H9 (cell line): ENCODE results near the gene DDX28. TPM values are rescaled to one million over a fixed set of nuclear protein-coding genes. Genes with fewer than 3 reads are reported as not detected.

Experiments used
- DNase-seq: peaks from one replicate; pipeline ENCODE4 v3.0.0-alpha.2; 2017
- H2AFZ ChIP-seq: one replicate; pipeline ENCODE4 v1.6.1; 2013; ENCODE audit warnings: mild to moderate bottlenecking, low read length, control low read depth, moderate library complexity
- H2AK5ac ChIP-seq: 2 replicates; pipeline ENCODE4 v1.6.1; 2013; ENCODE audit warnings: low read length, control low read depth, mixed read lengths; ENCODE audit not compliant: insufficient read length
- H2BK120ac ChIP-seq: one replicate; pipeline ENCODE4 v1.6.1; 2013; ENCODE audit warnings: low read depth, mild to moderate bottlenecking, low read length, control low read depth, inconsistent platforms; ENCODE audit not compliant: poor library complexity, severe bottlenecking
- H2BK12ac ChIP-seq: 2 replicates; pipeline ENCODE4 v1.6.1; 2013; ENCODE audit warnings: low read length, control low read depth, mixed read lengths, low read depth; ENCODE audit not compliant: insufficient read length
- H2BK15ac ChIP-seq: 2 replicates; pipeline ENCODE4 v1.6.1; 2013; ENCODE audit warnings: low read depth, low read length, control low read depth
- H2BK20ac ChIP-seq: one replicate; pipeline ENCODE4 v1.6.1; 2013; ENCODE audit warnings: low read depth, mild to moderate bottlenecking, low read length, control low read depth, inconsistent platforms; ENCODE audit not compliant: poor library complexity, severe bottlenecking
- H2BK5ac ChIP-seq: 2 replicates; pipeline ENCODE4 v1.6.1; 2013; ENCODE audit warnings: low read length, control low read depth, mixed read lengths; ENCODE audit not compliant: insufficient read length
- H3K14ac ChIP-seq: 2 replicates; pipeline ENCODE4 v1.6.1; 2013; ENCODE audit warnings: low read length, control low read depth; ENCODE audit not compliant: insufficient read depth
- H3K18ac ChIP-seq: 2 replicates; pipeline ENCODE4 v1.6.1; 2013; ENCODE audit warnings: low read depth, mild to moderate bottlenecking, mixed read lengths, low read length, control low read depth; ENCODE audit not compliant: insufficient read length
- H3K23ac ChIP-seq: 2 replicates; pipeline ENCODE4 v1.6.1; 2013; ENCODE audit warnings: low read length, control low read depth, mixed read lengths, low read depth; ENCODE audit not compliant: insufficient read length
- H3K23me2 ChIP-seq: 2 replicates; pipeline ENCODE4 v1.6.1; 2013; ENCODE audit warnings: low read depth, mild to moderate bottlenecking, mixed read lengths, low read length, control low read depth; ENCODE audit not compliant: insufficient read length, poor library complexity, severe bottlenecking
- H3K27ac ChIP-seq: 2 replicates; pipeline ENCODE4 v1.5.1; 2013; ENCODE audit warnings: low read length, control low read depth, mixed read lengths, low read depth; ENCODE audit not compliant: insufficient read length
- H3K27me3 ChIP-seq: 2 replicates; pipeline ENCODE4 v1.6.1; 2013; ENCODE audit warnings: low read length, control low read depth, inconsistent platforms; ENCODE audit not compliant: insufficient read depth
- H3K4ac ChIP-seq: 2 replicates; pipeline ENCODE4 v1.6.1; 2013; ENCODE audit warnings: low read depth, mild to moderate bottlenecking, control low read depth, inconsistent platforms, low read length, moderate library complexity
- H3K4me1 ChIP-seq: 2 replicates; pipeline ENCODE4 v1.6.1; 2013; ENCODE audit warnings: low read length, control low read depth, inconsistent platforms; ENCODE audit not compliant: insufficient read depth
- H3K4me2 ChIP-seq: 2 replicates; pipeline ENCODE4 v1.6.1; 2013; ENCODE audit warnings: low read length, control low read depth, mixed read lengths; ENCODE audit not compliant: insufficient read length, insufficient read depth
- H3K56ac ChIP-seq: 2 replicates; pipeline ENCODE4 v1.6.1; 2013; ENCODE audit warnings: low read depth, mild to moderate bottlenecking, mixed read lengths, low read length, control low read depth; ENCODE audit not compliant: insufficient read length
- H3K79me1 ChIP-seq: 2 replicates; pipeline ENCODE4 v1.6.1; 2013; ENCODE audit warnings: low read depth, mild to moderate bottlenecking, moderate library complexity, low read length, control low read depth, inconsistent platforms; ENCODE audit not compliant: insufficient read depth, poor library complexity, severe bottlenecking
- H3K79me2 ChIP-seq: 2 replicates; pipeline ENCODE4 v1.6.1; 2013; ENCODE audit warnings: low read length, control low read depth, inconsistent platforms; ENCODE audit not compliant: insufficient read depth
- H3K9ac ChIP-seq: 2 replicates; pipeline ENCODE4 v1.6.1; 2013; ENCODE audit warnings: low read length, control low read depth, mixed read lengths; ENCODE audit not compliant: insufficient read length; ENCODE audit errors: extremely low read depth
- H3K9me3 ChIP-seq: one replicate; pipeline ENCODE4 v1.6.1; 2013; ENCODE audit warnings: low read depth, low read length, inconsistent platforms; ENCODE audit not compliant: control insufficient read depth
- H3T11ph ChIP-seq: one replicate; pipeline ENCODE4 v1.6.1; 2013; ENCODE audit warnings: mild to moderate bottlenecking, low read length, control low read depth, inconsistent platforms
- H4K20me1 ChIP-seq: one replicate; pipeline ENCODE4 v1.6.1; 2013; ENCODE audit not compliant: control insufficient read depth, insufficient read length, insufficient read depth
- H4K5ac ChIP-seq: 2 replicates; pipeline ENCODE4 v1.6.1; 2013; ENCODE audit warnings: low read depth, mild to moderate bottlenecking, mixed read lengths, low read length, control low read depth; ENCODE audit not compliant: insufficient read length
- H4K8ac ChIP-seq: replicated peaks from 2 replicates; pipeline ENCODE4 v1.6.1; 2013; ENCODE audit warnings: low read length, control low read depth, mixed read lengths, low read depth; ENCODE audit not compliant: insufficient read length
- H4K91ac ChIP-seq: 2 replicates; pipeline ENCODE4 v1.6.1; 2013; ENCODE audit warnings: low read depth, mild to moderate bottlenecking, moderate library complexity, mixed read lengths, low read length, control low read depth; ENCODE audit not compliant: insufficient read length
- H3K27ac Mint-ChIP-seq, 3 experiments: 2 replicates in 2 of 3; 3 replicates in 1 of 3; pipeline ENCODE4 v1.8.0; 2020 to 2021; ENCODE audit warnings: mixed read lengths in 3 of 3, mild to moderate bottlenecking in 1 of 3, moderate library complexity in 1 of 3
- H3K27me3 Mint-ChIP-seq: 2 replicates; pipeline ENCODE4 v1.8.0; 2021; ENCODE audit warnings: low read depth, mild to moderate bottlenecking, moderate library complexity, mixed read lengths
- H3K36me3 Mint-ChIP-seq, 3 experiments: 2 replicates in 2 of 3; 3 replicates in 1 of 3; pipeline ENCODE4 v1.8.0; 2020 to 2021; ENCODE audit warnings: low read depth in 3 of 3, mixed read lengths in 3 of 3; ENCODE audit not compliant: insufficient read depth in 1 of 3
- H3K4me1 Mint-ChIP-seq, 2 experiments: 2 replicates each; pipeline ENCODE4 v1.8.0; 2020; ENCODE audit warnings: mixed read lengths in 2 of 2
- H3K4me3 Mint-ChIP-seq, 2 experiments: 2 replicates in 1 of 2; 3 replicates in 1 of 2; pipeline ENCODE4 v1.8.0; 2020 to 2021; ENCODE audit warnings: mild to moderate bottlenecking in 2 of 2, mixed read lengths in 2 of 2, moderate library complexity in 1 of 2
- H3K9me3 Mint-ChIP-seq, 2 experiments: 2 replicates in 1 of 2; 3 replicates in 1 of 2; pipeline ENCODE4 v1.8.0; 2020; ENCODE audit warnings: mild to moderate bottlenecking in 2 of 2, mixed read lengths in 2 of 2, moderate library complexity in 1 of 2
- CTCF ChIP-seq: fragments of 200-600 bp; sonication (generic); conservative IDR thresholded peaks from 3 replicates; pipeline ENCODE4 v1.8.0; 2021; ENCODE audit warnings: antibody characterized with exemption, mild to moderate bottlenecking
- WGBS: extraction: QIAGEN DNeasy Blood & Tissue Kit; methylation state at CpG from one replicate; pipeline ENCODE4 v1.1.7; 2013; ENCODE audit warnings: missing lambda C conversion rate, low lambda C conversion rate, mixed read lengths; ENCODE audit not compliant: insufficient read length; ENCODE audit errors: extremely low coverage; 5-methylcytosine and 5-hydroxymethylcytosine counted together
- total RNA-seq: library from RNA; stranded (reverse); gene quantifications from 2 replicates; pipeline ENCODE4 v1.2.1, GENCODE V29; 2021

The DDX28 gene
- total RNA-seq, 1 experiment from 2014 or later: 22.9 TPM

- H3K27ac ChIP-seq: no peak overlapping the region
- no peak overlapping the region for H2AK5ac ChIP-seq
- Mint-ChIP-seq H3K9me3 (no peaks in the 10 kb centered on the region), H3K4me3 (no peak overlapping the region), H3K4me1 (no peaks in the 10 kb centered on the region), H3K36me3 (peaks cover 6 to 32% (median 27%) of the 10 kb centered on the region in 3 experiments), H3K27ac (no peak overlapping the region), H3K27me3 (no peaks in the 10 kb centered on the region)
- no peaks in the 10 kb centered on the region for H3K27me3 ChIP-seq
- no peak overlapping the region for H2BK5ac ChIP-seq
- no peak overlapping the region for H2BK120ac ChIP-seq
- no peak overlapping the region for H3K18ac ChIP-seq
- no peak overlapping the region for H4K8ac ChIP-seq
- no peaks in the 10 kb centered on the region for H3K23me2 ChIP-seq
- H2BK20ac ChIP-seq: no peak overlapping the region
- no peaks in the 10 kb centered on the region for H3K9me3 ChIP-seq
- DNase-seq: no peak
- H3K79me1 ChIP-seq: no peaks in the 10 kb centered on the region
- no peak overlapping the region for H2BK15ac ChIP-seq
- H3T11ph ChIP-seq: no peak overlapping the region
- no peak overlapping the region for H4K5ac ChIP-seq
- H3K4me1 ChIP-seq: no peaks in the 10 kb centered on the region
- H4K20me1 ChIP-seq: no peaks in the 10 kb centered on the region
- TF ChIP-seq CTCF: no peak
- H4K91ac ChIP-seq: no peak overlapping the region
- no CpG with 5 or more reads among the region's 2 CpGs for WGBS
- H2BK12ac ChIP-seq: no peak overlapping the region
- H3K14ac ChIP-seq: no peak overlapping the region
- H3K9ac ChIP-seq: no peak overlapping the region
- H3K4ac ChIP-seq: no peak overlapping the region
- H3K23ac ChIP-seq: no peak overlapping the region
- H3K56ac ChIP-seq: no peak overlapping the region
- H3K4me2 ChIP-seq: no peak overlapping the region
- no peak overlapping the region for H2AFZ ChIP-seq
- no peaks in the 10 kb centered on the region for H3K79me2 ChIP-seq
Observed at GRCh38 chr16:68049449-68049848, 26.4 kb upstream of the DDX28 start.
